Tibial artery (tissue), 4 donors: ENCODE measurements around the gene MOSPD2.

Source experiments
- DNase-seq, 2 donors: peaks; one replicate each; pipeline ENCODE4 v3.0.0-alpha.2; 2019
- H3K27ac ChIP-seq, 2 donors: fragments of 200-600 bp; sonication (generic) in 1 of 2; 1 replicate in 1 of 2; 2 replicates in 1 of 2; pipeline ENCODE4 v1.5.1; 2018 to 2019; ENCODE audit warnings: mild to moderate bottlenecking in 1 of 2
- H3K27me3 ChIP-seq, 2 donors: fragments of 200-600 bp; sonication (generic) in 1 of 2; one replicate each; pipeline versions ENCODE4 v1.5.1 to v1.6.0; 2016 to 2019
- H3K36me3 ChIP-seq, 3 donors: fragments of 200-600 bp; sonication (generic) in 2 of 3; one replicate each; pipeline ENCODE4 v1.5.1; 2016 to 2019; ENCODE audit warnings: mild to moderate bottlenecking in 2 of 3
- H3K4me1 ChIP-seq, 4 donors: fragments of 200-600 bp; sonication (generic) in 2 of 4; 1 replicate in 3 of 4; 2 replicates in 1 of 4; pipeline ENCODE4 v1.5.1; 2016 to 2019
- H3K4me3 ChIP-seq, 2 donors: fragments of 200-600 bp; sonication (generic) in 1 of 2; 1 replicate in 1 of 2; 2 replicates in 1 of 2; pipeline ENCODE4 v1.5.1; 2018 to 2019; ENCODE audit warnings: mild to moderate bottlenecking in 2 of 2
- H3K9me3 ChIP-seq, 3 donors: fragments of 200-600 bp; sonication (generic) in 1 of 3; one replicate each; pipeline ENCODE4 v1.5.1; 2016 to 2019
- intact Hi-C: fragments of 100-400 bp; cut with DNase I; formaldehyde crosslinking; loops from one replicate; pipeline ENCODE4 v1.15.0; 2023; ENCODE audit warnings: low total_unique reads
- TF ChIP-seq, protein P1 (sequence below), 2 experiments: fragments of 200-600 bp in 1 of 2; fragments of 450-650 bp in 1 of 2; IDR thresholded peaks; one replicate each; pipeline ENCODE4 v1.5.1; 2017 to 2019; ENCODE audit warnings: antibody characterized with exemption in 2 of 2, mild to moderate bottlenecking in 1 of 2, moderate library complexity in 1 of 2

The MOSPD2 gene

DNA sequence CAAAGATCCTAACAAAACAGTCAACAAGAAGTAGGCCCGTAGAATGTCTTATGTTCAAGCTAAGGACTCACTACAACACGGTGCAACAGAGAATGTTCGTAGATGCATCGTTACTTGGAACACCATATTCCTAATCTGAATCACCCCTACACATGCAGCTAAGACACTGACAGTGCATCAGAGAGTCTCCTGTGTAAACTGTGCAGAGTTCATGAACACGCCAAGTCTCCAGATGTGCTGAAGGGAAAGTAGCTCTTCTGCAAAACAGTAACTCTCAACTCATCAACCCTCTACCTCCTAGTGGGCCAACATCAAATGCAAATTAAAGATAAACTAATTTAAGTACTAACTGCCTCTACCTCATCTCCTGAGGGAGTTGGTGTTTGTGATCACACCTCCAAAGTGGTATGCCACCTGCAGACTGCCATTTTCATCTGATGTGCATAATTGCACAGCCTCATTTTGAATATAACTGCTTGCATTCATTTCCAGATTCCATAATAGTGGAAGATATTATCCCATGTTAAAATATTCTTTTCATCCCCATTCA, 73.5 kb downstream of the MOSPD2 start:
- Histone ChIP-seq H3K9me3 (no peaks in the 10 kb centered on the region), H3K36me3 (no peaks in the 10 kb centered on the region), H3K27ac (no peak overlapping the region), H3K4me3 (no peak overlapping the region), H3K27me3 (no peaks in the 10 kb centered on the region), H3K4me1 (no peaks in the 10 kb centered on the region)
- TF ChIP-seq, protein P1, sequence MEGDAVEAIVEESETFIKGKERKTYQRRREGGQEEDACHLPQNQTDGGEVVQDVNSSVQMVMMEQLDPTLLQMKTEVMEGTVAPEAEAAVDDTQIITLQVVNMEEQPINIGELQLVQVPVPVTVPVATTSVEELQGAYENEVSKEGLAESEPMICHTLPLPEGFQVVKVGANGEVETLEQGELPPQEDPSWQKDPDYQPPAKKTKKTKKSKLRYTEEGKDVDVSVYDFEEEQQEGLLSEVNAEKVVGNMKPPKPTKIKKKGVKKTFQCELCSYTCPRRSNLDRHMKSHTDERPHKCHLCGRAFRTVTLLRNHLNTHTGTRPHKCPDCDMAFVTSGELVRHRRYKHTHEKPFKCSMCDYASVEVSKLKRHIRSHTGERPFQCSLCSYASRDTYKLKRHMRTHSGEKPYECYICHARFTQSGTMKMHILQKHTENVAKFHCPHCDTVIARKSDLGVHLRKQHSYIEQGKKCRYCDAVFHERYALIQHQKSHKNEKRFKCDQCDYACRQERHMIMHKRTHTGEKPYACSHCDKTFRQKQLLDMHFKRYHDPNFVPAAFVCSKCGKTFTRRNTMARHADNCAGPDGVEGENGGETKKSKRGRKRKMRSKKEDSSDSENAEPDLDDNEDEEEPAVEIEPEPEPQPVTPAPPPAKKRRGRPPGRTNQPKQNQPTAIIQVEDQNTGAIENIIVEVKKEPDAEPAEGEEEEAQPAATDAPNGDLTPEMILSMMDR (IDR thresholded peaks at IDR 0.05), result no peak
- DNase-seq, result no peak
- intact Hi-C loops, result no loop called here

DNA sequence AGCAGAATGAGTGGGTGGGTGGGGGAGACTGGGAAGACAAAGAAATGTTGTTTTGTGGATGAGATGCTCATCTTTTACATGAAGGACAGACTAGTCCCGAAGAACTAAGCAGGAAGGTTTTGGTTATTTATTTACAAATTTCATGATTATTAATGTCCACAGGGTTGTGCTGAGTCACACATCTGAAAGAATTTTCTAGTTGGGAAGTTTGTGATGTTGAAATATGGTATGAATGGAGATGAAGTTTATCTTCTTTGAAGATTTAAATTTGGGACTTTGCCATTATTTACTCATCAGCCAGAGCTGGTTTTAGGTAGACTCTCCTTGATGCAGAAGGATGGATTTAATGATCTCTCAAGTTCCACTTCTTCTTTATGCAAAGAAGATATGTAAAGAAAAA, 75.5 kb downstream of the MOSPD2 start:
- TF ChIP-seq, protein P1 (IDR thresholded peaks at IDR 0.05), result no peak
- Histone ChIP-seq H3K27ac (no peak overlapping the region), H3K36me3 (no peaks in the 10 kb centered on the region), H3K4me1 (no peaks in the 10 kb centered on the region), H3K27me3 (no peaks in the 10 kb centered on the region), H3K4me3 (no peak overlapping the region), H3K9me3 (no peaks in the 10 kb centered on the region)
- DNase-seq, result no peak
- intact Hi-C loops, result no loop called here

DNA sequence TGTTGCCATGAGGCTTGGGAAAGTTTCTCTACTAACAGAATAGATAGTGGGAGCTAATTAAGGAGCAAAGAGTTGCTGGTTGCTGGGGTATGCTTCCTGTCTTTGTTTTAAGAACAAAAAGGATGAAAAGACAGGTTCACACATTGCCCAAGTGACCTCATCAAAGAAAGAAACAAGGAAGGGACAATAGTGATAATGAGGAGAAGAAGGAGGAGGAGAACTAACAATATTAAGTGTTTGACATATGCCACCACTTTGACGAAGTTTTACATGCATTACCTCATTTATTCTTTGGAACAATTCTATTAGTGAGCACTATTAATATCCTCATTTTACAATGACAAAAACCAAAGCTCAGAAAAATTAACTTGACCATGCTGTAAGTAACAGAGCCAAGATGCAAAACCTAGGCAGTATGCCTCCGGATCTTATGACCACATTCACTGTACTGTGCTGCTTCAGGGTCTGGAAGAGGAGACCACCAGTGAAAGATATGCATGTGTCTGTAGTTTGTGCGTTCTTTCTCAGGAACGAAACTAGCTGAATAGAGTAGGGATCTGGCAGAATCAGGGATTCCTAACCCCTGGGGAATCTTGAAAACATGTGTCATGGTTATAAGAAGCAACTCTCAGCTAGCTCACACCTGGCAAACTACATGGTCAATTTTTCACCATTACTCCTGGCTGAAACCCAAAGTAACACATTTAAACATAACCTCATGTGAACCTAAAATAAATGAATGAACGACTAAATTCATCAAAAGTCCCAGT, 83.8 kb downstream of the MOSPD2 start:
- no peaks in the 10 kb centered on the region for H3K27me3 ChIP-seq
- no peak overlapping the region for H3K4me3 ChIP-seq
- H3K27ac ChIP-seq, result no peak overlapping the region
- intact Hi-C loops, result no loop called here
- no peaks in the 10 kb centered on the region for H3K4me1 ChIP-seq
- TF ChIP-seq, protein P1 (IDR thresholded peaks at IDR 0.05), result no peak
- no peaks in the 10 kb centered on the region for H3K9me3 ChIP-seq
- H3K36me3 ChIP-seq, result no peaks in the 10 kb centered on the region
- no peak for DNase-seq

DNA sequence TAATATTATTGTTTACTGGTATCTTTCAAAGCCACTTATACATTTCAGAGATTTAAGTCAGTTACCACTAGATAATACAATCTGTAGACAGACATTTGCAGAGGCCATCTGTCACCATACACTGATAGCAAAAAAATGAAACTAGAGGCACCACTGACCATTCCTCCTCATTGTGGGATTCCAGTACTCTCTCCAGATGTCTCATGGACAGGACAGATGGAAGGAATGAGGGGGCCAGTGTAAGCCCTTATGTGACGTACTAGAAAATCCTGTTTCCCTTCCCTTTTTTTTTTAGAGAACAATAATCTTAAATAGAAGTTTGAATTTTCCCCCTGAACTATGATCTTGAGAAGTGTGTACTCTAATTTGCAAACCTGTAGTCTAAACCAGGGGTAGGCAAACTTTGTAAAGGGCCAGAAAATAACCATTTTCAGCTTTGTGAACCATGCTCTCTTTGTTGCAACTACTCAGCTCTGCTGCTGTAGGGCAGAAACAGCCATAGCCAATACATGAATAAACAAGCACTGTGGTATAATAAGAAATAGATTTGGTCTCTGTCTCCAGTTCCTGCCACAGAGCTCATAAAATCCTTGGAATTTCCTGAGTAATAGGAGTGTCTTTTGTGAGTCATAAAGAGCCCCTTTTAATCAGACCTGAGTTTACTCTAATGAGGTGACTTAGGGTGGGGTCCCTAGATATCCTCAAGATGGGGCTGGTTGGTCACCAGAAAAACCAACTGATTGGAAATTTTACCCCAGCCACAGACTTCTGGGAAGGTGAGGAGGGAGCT, 90.4 kb downstream of the MOSPD2 start:
- Histone ChIP-seq H3K9me3 (no peaks in the 10 kb centered on the region), H3K27ac (no peak overlapping the region), H3K36me3 (no peaks in the 10 kb centered on the region), H3K27me3 (no peaks in the 10 kb centered on the region), H3K4me1 (peaks cover 0 to 4% (median 0%) of the 10 kb centered on the region in 4 donors), H3K4me3 (no peak overlapping the region)
- intact Hi-C loops, result no loop called here
- no peak for DNase-seq
- TF ChIP-seq, protein P1 (IDR thresholded peaks at IDR 0.05), result no peak

DNA sequence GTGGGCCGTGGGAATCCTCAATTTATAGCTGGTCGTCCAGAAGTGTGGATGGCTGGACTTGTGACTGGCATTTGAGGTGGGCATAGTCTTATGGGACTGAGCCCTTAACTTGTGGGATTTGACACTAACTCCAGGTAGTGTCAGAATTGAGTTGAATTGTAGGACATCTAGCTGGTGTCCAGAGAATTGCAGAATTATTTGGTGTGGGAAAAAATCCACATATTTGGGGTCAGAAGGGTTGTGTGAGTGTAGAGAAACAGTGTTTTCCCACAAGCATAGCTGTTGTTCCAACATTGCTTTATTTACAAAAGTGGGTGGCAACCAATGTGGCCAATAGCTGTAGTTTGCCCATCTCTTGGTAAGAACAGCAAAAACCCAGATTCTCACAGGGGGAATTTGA, 91.3 kb downstream of the MOSPD2 start:
- TF ChIP-seq, protein P1 (IDR thresholded peaks at IDR 0.05), result no peak
- Histone ChIP-seq H3K4me3 (no peak overlapping the region), H3K36me3 (no peaks in the 10 kb centered on the region), H3K4me1 (peaks cover 0 to 4% (median 0%) of the 10 kb centered on the region in 4 donors), H3K27ac (no peak overlapping the region), H3K27me3 (no peaks in the 10 kb centered on the region), H3K9me3 (no peaks in the 10 kb centered on the region)
- intact Hi-C loops, result no loop called here
- DNase-seq, result no peak
